K562 (cell line): ENCODE data around the gene EFCAB7. TPM values are rescaled to one million over a fixed set of nuclear protein-coding genes. Genes with fewer than 3 reads are reported as not detected.

Experiments
- ATAC-seq: fragments of 200-7000 bp; cut with Tn5 transposase; 3 replicates; pipeline ENCODE4 v1.9.1; 2020; ENCODE audit warnings: moderate library complexity
- BruUV-seq: library from RNA; stranded (reverse); fragments of 400-500 nt; replicated peaks from 2 replicates; lab custom pipeline; 2021; lab: Mats Ljungman, UMichigan
- CTCF ChIA-PET: fragments of 300-600 bp; formaldehyde crosslinking; extraction: SDS; loops from one replicate; lab custom pipeline; 2021; ENCODE audit warnings: low intra/inter-chr PET ratio; lab: Yijun Ruan, JAX
- POLR2A ChIA-PET: fragments of 300-600, 350-650 bp; sonication (Branson Sonifier 250); formaldehyde crosslinking; extraction: SDS; loops from one replicate; lab custom pipeline; 2021; ENCODE audit warnings: antibody characterized with exemption, inconsistent platforms; lab: Yijun Ruan, JAX
- DNase-seq, 4 experiments: peaks; one replicate each; pipeline versions ENCODE4 v3.0.0 to v3.0.0-alpha.2; 2011 to 2018; ENCODE audit warnings: low spot score in 3 of 4, mixed read lengths in 3 of 4; ENCODE audit errors: extremely low read depth in 1 of 4
- FAIRE-seq: peaks from 2 replicates; lab custom pipeline; 2011; peaks lifted over from hg19 to GRCh38; lab: Jason Lieb, UNC
- H2AFZ ChIP-seq: 2 replicates; pipeline ENCODE4 v1.6.0; 2011; ENCODE audit warnings: low read depth, low read length, control low read depth, inconsistent platforms
- H3K27ac ChIP-seq: fragments of 200-600 bp; 3 replicates; pipeline ENCODE4 v1.8.0; 2011; ENCODE audit warnings: low read depth, mild to moderate bottlenecking, control low read depth, inconsistent platforms, low read length, moderate library complexity, mixed read lengths; ENCODE audit errors: extremely low read depth
- H3K27me3 ChIP-seq, 2 experiments: fragments of 300-600 bp in 1 of 2; 2 replicates in 1 of 2; 3 replicates in 1 of 2; pipeline versions ENCODE4 v1.6.0 to v1.8.0; 2011; ENCODE audit warnings: inconsistent platforms in 2 of 2, low read length in 2 of 2, mild to moderate bottlenecking in 1 of 2, mixed read lengths in 1 of 2, moderate library complexity in 1 of 2; ENCODE audit not compliant: control insufficient read depth in 2 of 2, insufficient read depth in 2 of 2
- H3K36me3 ChIP-seq: fragments of 300-600 bp; 3 replicates; pipeline ENCODE4 v1.8.0; 2011; ENCODE audit warnings: mild to moderate bottlenecking, low read length, inconsistent platforms; ENCODE audit not compliant: control insufficient read depth, insufficient read depth
- H3K4me1 ChIP-seq, 2 experiments: fragments of 200-600 bp in 1 of 2; replicated peaks in 1 of 2; 2 replicates in 1 of 2; 3 replicates in 1 of 2; pipeline versions ENCODE4 v1.5.1 to v1.8.0; 2011; ENCODE audit warnings: inconsistent platforms in 2 of 2, low read length in 2 of 2, mild to moderate bottlenecking in 1 of 2, mixed read lengths in 1 of 2, moderate library complexity in 1 of 2; ENCODE audit not compliant: control insufficient read depth in 2 of 2, insufficient read depth in 2 of 2
- H3K4me2 ChIP-seq: 2 replicates; pipeline ENCODE4 v1.6.1; 2011; ENCODE audit warnings: low read length, control low read depth, inconsistent platforms, mixed read lengths; ENCODE audit not compliant: insufficient read depth
- H3K4me3 ChIP-seq: fragments of 200-600 bp; sonication (generic), shearing (Covaris generic); 2 replicates; pipeline ENCODE4 v1.5.1; 2016; ENCODE audit warnings: control low read depth, inconsistent platforms
- H3K79me2 ChIP-seq: fragments of 200-600 bp; 3 replicates; pipeline ENCODE4 v1.8.0; 2011; ENCODE audit warnings: low read length, inconsistent platforms; ENCODE audit not compliant: control insufficient read depth, insufficient read depth
- H3K9ac ChIP-seq, 2 experiments: 2 replicates each; pipeline versions ENCODE4 v1.6.0 to v1.6.1; 2011; ENCODE audit warnings: low read depth in 2 of 2, low read length in 2 of 2, control low read depth in 1 of 2, inconsistent platforms in 1 of 2, mild to moderate bottlenecking in 1 of 2, mixed read lengths in 1 of 2; ENCODE audit not compliant: insufficient read depth in 1 of 2
- H3K9me1 ChIP-seq: one replicate; pipeline ENCODE4 v1.6.0; 2011; ENCODE audit warnings: inconsistent platforms, mild to moderate bottlenecking, low read length, moderate library complexity; ENCODE audit not compliant: control insufficient read depth, insufficient read depth
- H3K9me3 ChIP-seq: replicated peaks from 2 replicates; pipeline ENCODE4 v1.5.1; 2011; ENCODE audit warnings: low read depth, low read length, inconsistent platforms; ENCODE audit not compliant: control insufficient read depth, insufficient read depth
- H4K20me1 ChIP-seq: replicated peaks from 2 replicates; pipeline ENCODE4 v1.6.1; 2011; ENCODE audit warnings: low read length, inconsistent platforms, mixed read lengths; ENCODE audit not compliant: control insufficient read depth, insufficient read depth
- CBFA2T2 ChIP-seq: fragments of 450-650 bp; conservative IDR thresholded peaks from 2 replicates; pipeline ENCODE4 v1.6.1; 2017; ENCODE audit warnings: mild to moderate bottlenecking
- E2F3 ChIP-seq: fragments of 250-450 bp; sonication (Bioruptor Pico); IDR thresholded peaks from 2 replicates; pipeline ENCODE4 v1.4.0; 2020; ENCODE audit warnings: mild to moderate bottlenecking
- HES1 ChIP-seq: fragments of 450-650 bp; IDR thresholded peaks from 2 replicates; pipeline ENCODE4 v1.6.1; 2016; ENCODE audit warnings: low read depth, mild to moderate bottlenecking, moderate library complexity
- HMGN3 ChIP-seq: IDR thresholded peaks from 2 replicates; pipeline ENCODE4 v1.6.1; 2011; ENCODE audit warnings: borderline replicate concordance, low read depth, mild to moderate bottlenecking, mixed read lengths, low read length; ENCODE audit not compliant: insufficient read length; ENCODE audit errors: extremely low read depth
- HSF4 ChIP-seq: fragments of 250-450 bp; sonication (Bioruptor Pico); IDR thresholded peaks from 2 replicates; pipeline ENCODE4 v2.1.2; 2022; ENCODE audit warnings: mild to moderate bottlenecking, moderate library complexity, borderline replicate concordance
- IRF2 ChIP-seq: sonication (generic); formaldehyde crosslinking; IDR thresholded peaks from 2 replicates; pipeline ENCODE4 v1.8.1; 2022; ENCODE audit warnings: mild to moderate bottlenecking, missing genetic modification reagents
- MTA2 ChIP-seq: fragments of 450-650 bp; IDR thresholded peaks from 2 replicates; pipeline ENCODE4 v1.6.1; 2016; ENCODE audit warnings: low read depth
- NFATC3 ChIP-seq: fragments of 450-650 bp; IDR thresholded peaks from 2 replicates; pipeline ENCODE4 v1.6.1; 2017; ENCODE audit warnings: mild to moderate bottlenecking
- RNF2 ChIP-seq: sonication (generic); IDR thresholded peaks from 2 replicates; pipeline ENCODE4 v1.6.1; 2016
- SMARCA4 ChIP-seq: fragments of 450-650 bp; IDR thresholded peaks from 2 replicates; pipeline ENCODE4 v1.6.1; 2016
- SP2 ChIP-seq: IDR thresholded peaks from 2 replicates; pipeline ENCODE4 v1.6.1; 2011; ENCODE audit warnings: mild to moderate bottlenecking, low read depth, low read length, moderate library complexity; ENCODE audit not compliant: poor library complexity, severe bottlenecking; ENCODE audit errors: extremely low read depth
- SRSF1 ChIP-seq: fragments of 200-400 bp; formaldehyde crosslinking; IDR thresholded peaks from 2 replicates; pipeline ENCODE4 v1.6.1; 2017; ENCODE audit warnings: mild to moderate bottlenecking, low read depth, low read length, moderate library complexity
- TCF7L2 ChIP-seq: fragments of 150-350 bp; IDR thresholded peaks from 2 replicates; pipeline ENCODE4 v1.6.1; 2016; ENCODE audit warnings: low read depth, mild to moderate bottlenecking, low read length, moderate library complexity
- TEAD4 ChIP-seq, 2 experiments: sonication (generic) in 1 of 2; formaldehyde crosslinking in 1 of 2; IDR thresholded peaks; 2 replicates each; pipeline versions ENCODE4 v1.6.1 to v1.8.0; 2012 to 2022; ENCODE audit warnings: borderline replicate concordance in 1 of 2, inconsistent platforms in 1 of 2, low read length in 1 of 2, mild to moderate bottlenecking in 1 of 2, missing genetic modification reagents in 1 of 2
- TGIF2 ChIP-seq: sonication (generic); formaldehyde crosslinking; IDR thresholded peaks from 2 replicates; pipeline ENCODE4 v1.8.1; 2022; ENCODE audit warnings: mild to moderate bottlenecking, missing genetic modification reagents, moderate library complexity
- WHSC1 ChIP-seq: IDR thresholded peaks from one replicate; pipeline ENCODE4 v1.6.1; 2012; ENCODE audit warnings: low read length, control low read depth, inconsistent platforms
- ZNF408 ChIP-seq: fragments of 250-450 bp; sonication (Bioruptor Pico); IDR thresholded peaks from 2 replicates; pipeline ENCODE4 v1.4.0; 2020; ENCODE audit warnings: low read depth, mild to moderate bottlenecking, moderate library complexity
- ZNF444 ChIP-seq: fragments of 250-450 bp; sonication (Bioruptor Pico); IDR thresholded peaks from 2 replicates; pipeline ENCODE4 v1.4.0; 2020; ENCODE audit warnings: mild to moderate bottlenecking, moderate library complexity
- ZNF75A ChIP-seq: fragments of 450-650 bp; formaldehyde crosslinking; IDR thresholded peaks from 2 replicates; pipeline ENCODE4 v1.4.0; 2020; ENCODE audit warnings: mild to moderate bottlenecking
- whole genome bisulfite sequencing: fragments of 100-300 bp; shearing (Covaris generic); methylation state at CpG from one replicate; pipeline ENCODE4 v1.1.6; 2016; ENCODE audit warnings: low coverage, mixed read lengths; ENCODE audit not compliant: insufficient coverage; ENCODE audit errors: missing lambda C conversion rate; 5-methylcytosine and 5-hydroxymethylcytosine counted together
- in situ Hi-C: fragments of 300-500 bp; cut with MboI; formaldehyde crosslinking; loops from 4 replicates; pipeline ENCODE4 v1.15.0; 2018; ENCODE audit warnings: inconsistent platforms, mixed read lengths
- intact Hi-C: fragments of 100-400 bp; cut with micrococcal nuclease; formaldehyde crosslinking; loops from 2 replicates; pipeline ENCODE4 v1.14.2; 2022
- polyA plus RNA-seq, 8 experiments: library from polyadenylated mRNA; depleted of rRNA in 4 of 8; stranded (reverse) in 5 of 8; unstranded in 3 of 8; fragments of >200 nt; fragmentation: Nextera tagmentation in 2 of 8; fragmentation: Illumina TruSeq in 1 of 8; extraction: Ambion mirVana in 2 of 8; extraction: Trizol in 1 of 8; gene quantifications; 2 replicates each; pipeline versions ENCODE4 v1.2.1 to v1.2.3, GENCODE V29; 2011 to 2014; ENCODE audit warnings: inconsistent platforms in 1 of 8, missing spikeins in 1 of 8
- total RNA-seq, 7 experiments: library from RNA; depleted of rRNA in 6 of 7; stranded (reverse); fragments of >200 nt in 6 of 7; fragmentation: Illumina TruSeq in 2 of 7; extraction: Trizol in 2 of 7; gene quantifications; 2 replicates each; pipeline versions ENCODE4 v1.2.1 to v1.2.3, GENCODE V29; 2011 to 2021; ENCODE audit warnings: low replicate concordance in 1 of 7
- TF ChIP-seq, protein P1 (sequence below): sonication (generic); formaldehyde crosslinking; IDR thresholded peaks from 2 replicates; pipeline ENCODE4 v1.8.0; 2022; ENCODE audit warnings: missing genetic modification reagents, mild to moderate bottlenecking, moderate library complexity, borderline replicate concordance
- TF ChIP-seq, protein P2 (sequence below): fragments of 250-450 bp; sonication (Bioruptor Pico); IDR thresholded peaks from 2 replicates; pipeline ENCODE4 v1.8.0; 2022; ENCODE audit warnings: moderate library complexity, mild to moderate bottlenecking, inconsistent platforms

Gene EFCAB7
- total and polyA plus RNA-seq, 9 of the 15 experiments (the other 6 are each of a cell fraction or from before 2014, with no cell fraction given): 3.2 to 7.6 (median 5.7) TPM

DNA sequence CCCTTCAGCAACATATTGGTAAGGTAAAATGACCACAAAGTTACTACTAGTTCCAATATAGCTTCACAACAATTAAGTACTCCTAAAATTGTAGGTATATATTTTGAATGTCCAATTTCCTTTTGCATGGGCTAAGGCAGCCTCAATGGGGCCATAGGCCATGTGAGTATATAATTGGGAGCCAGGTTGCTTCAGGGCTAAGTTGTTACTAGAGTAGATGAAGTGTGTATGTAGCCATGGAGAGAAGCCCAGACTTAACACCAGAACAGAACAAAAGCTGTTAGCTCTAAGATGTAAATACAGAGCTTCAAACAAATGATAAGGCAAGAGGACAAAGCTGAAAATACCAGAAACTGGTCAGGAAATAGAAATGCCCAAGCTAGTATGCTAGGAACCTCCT is 16.5 kb upstream of the EFCAB7 start (continued):
- TF ChIP-seq MTA2 (no peak), ZNF444 (CRISPR knock-in tag) (no peak), RNF2 (no peak), HMGN3 (no peak), ZNF75A (CRISPR knock-in tag) (no peak), SMARCA4 (no peak), SRSF1 (no peak), CBFA2T2 (no peak), WHSC1 (no peak)

DNA sequence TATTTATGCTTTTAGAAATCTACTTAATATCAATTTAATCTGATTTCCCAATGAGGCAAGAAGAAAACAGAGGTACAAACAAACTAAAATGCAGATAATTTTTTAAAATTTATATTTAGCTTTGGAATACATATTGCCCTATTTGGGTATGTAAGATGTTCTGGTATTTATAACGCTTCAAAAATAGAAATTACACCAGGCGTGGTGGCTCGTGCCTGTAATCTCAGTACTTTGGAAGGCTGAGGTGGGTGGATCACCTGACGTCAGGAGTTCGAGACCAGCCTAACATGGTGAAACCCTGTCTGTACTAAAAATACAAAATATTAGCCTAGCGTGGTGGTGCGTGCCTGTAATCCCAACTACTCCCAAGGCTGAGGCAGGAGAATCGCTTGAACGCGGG is 13.6 kb upstream of the EFCAB7 start:
- no peak for FAIRE-seq
- Histone ChIP-seq H3K79me2 (peaks cover 25% of the 10 kb centered on the region; the same call in 1 of the 3 replicates), H3K27me3 (no peaks in the 10 kb centered on the region), H3K4me3 (no peak overlapping the region), H3K9me3 (peaks cover 2% of the 10 kb centered on the region; the same call in 1 of the 2 replicates), H4K20me1 (no peaks in the 10 kb centered on the region), H3K27ac (no peak overlapping the region), H3K9me1 (no peaks in the 10 kb centered on the region), H3K36me3 (peaks cover 37% of the 10 kb centered on the region; the same call in 2 of the 3 replicates), H2AFZ (no peak overlapping the region), H3K4me2 (no peak overlapping the region), H3K9ac (no peak overlapping the region), H3K4me1 (no peaks in the 10 kb centered on the region)
- BruUV-seq: no TSS peak
- intact Hi-C loops (no loop called here), in situ Hi-C loops (no loop called here)
- DNase-seq: no peak
- WGBS: 85% methylated on average over 10 of the region's 10 CpGs
- CTCF ChIA-PET: no interaction called here
- POLR2A ChIA-PET: no interaction called here
- no peak for ATAC-seq
- TF ChIP-seq TGIF2 (CRISPR knock-in tag) (no peak), NFATC3 (no peak), TCF7L2 (no peak), ZNF408 (CRISPR knock-in tag) (no peak), TEAD4 (IDR thresholded peaks at IDR 0.05; ENCODE audit: low read length) (no peak), TEAD4 (CRISPR knock-in tag; IDR thresholded peaks at IDR 0.05; ENCODE audit: borderline replicate concordance) (no peak), HSF4 (CRISPR knock-in tag) (no peak), HES1 (no peak), E2F3 (no peak), SP2 (no peak), IRF2 (CRISPR knock-in tag) (no peak)
- TF ChIP-seq, protein P1, sequence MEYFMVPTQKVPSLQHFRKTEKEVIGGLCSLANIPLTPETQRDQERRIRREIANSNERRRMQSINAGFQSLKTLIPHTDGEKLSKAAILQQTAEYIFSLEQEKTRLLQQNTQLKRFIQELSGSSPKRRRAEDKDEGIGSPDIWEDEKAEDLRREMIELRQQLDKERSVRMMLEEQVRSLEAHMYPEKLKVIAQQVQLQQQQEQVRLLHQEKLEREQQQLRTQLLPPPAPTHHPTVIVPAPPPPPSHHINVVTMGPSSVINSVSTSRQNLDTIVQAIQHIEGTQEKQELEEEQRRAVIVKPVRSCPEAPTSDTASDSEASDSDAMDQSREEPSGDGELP (CRISPR knock-in tag): no peak
- TF ChIP-seq, protein P2, sequence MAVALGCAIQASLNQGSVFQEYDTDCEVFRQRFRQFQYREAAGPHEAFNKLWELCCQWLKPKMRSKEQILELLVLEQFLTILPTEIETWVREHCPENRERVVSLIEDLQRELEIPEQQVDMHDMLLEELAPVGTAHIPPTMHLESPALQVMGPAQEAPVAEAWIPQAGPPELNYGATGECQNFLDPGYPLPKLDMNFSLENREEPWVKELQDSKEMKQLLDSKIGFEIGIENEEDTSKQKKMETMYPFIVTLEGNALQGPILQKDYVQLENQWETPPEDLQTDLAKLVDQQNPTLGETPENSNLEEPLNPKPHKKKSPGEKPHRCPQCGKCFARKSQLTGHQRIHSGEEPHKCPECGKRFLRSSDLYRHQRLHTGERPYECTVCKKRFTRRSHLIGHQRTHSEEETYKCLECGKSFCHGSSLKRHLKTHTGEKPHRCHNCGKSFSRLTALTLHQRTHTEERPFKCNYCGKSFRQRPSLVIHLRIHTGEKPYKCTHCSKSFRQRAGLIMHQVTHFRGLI (CRISPR knock-in tag): no peak
